Type B pancreatic cell (in vitro differentiated cells): Measurements from ENCODE around the gene TEX26. TPM values are rescaled to one million over a fixed set of nuclear protein-coding genes. Genes with fewer than 3 reads are reported as not detected.
A peak's percentile ranks its signal among the peaks of the same experiment; 100 is the strongest.

ENCODE experiments used
- DNase-seq: peaks from one replicate; pipeline ENCODE4 v3.0.0; 2021; ENCODE audit warnings: mixed read lengths; ENCODE audit not compliant: unreplicated experiment; ENCODE audit errors: extremely low spot score
- H3K27ac Mint-ChIP-seq: 2 replicates; pipeline ENCODE4 v1.8.0; 2021; ENCODE audit warnings: mild to moderate bottlenecking, mixed read lengths
- H3K27me3 Mint-ChIP-seq: 2 replicates; pipeline ENCODE4 v1.8.0; 2021; ENCODE audit warnings: mixed read lengths
- H3K36me3 Mint-ChIP-seq: 2 replicates; pipeline ENCODE4 v1.8.0; 2021; ENCODE audit warnings: mixed read lengths
- H3K4me1 Mint-ChIP-seq: one replicate; pipeline ENCODE4 v1.8.0; 2021; ENCODE audit warnings: mixed read lengths; ENCODE audit not compliant: unreplicated experiment
- H3K4me3 Mint-ChIP-seq: 2 replicates; pipeline ENCODE4 v1.8.0; 2021; ENCODE audit warnings: mild to moderate bottlenecking, mixed read lengths
- H3K9me3 Mint-ChIP-seq: 2 replicates; pipeline ENCODE4 v1.8.0; 2021; ENCODE audit warnings: mixed read lengths
- CTCF ChIP-seq: fragments of 200-600 bp; sonication (generic); conservative IDR thresholded peaks from 2 replicates; pipeline ENCODE4 v1.5.0; 2021; ENCODE audit warnings: antibody characterized with exemption, mild to moderate bottlenecking
- total RNA-seq: library from RNA; stranded (reverse); gene quantifications from 2 replicates; pipeline ENCODE4 v1.2.1, GENCODE V29; 2021; ENCODE audit warnings: low replicate concordance

TEX26 gene
- total RNA-seq, 1 donor from 2014 or later, result not detected

GRCh38 chr13:30910676-30911075 lies 21.8 kb upstream of the TEX26 start:
- Mint-ChIP-seq H3K9me3 (no peaks in the 10 kb centered on the region), H3K4me3 (no peak overlapping the region), H3K27me3 (peaks cover 47% of the 10 kb centered on the region), H3K4me1 (peaks cover 20% of the 10 kb centered on the region), H3K36me3 (peaks cover under 1% of the 10 kb centered on the region), H3K27ac (no peak overlapping the region)
- TF ChIP-seq CTCF, result no peak
- DNase-seq, result no peak

- H3K9me3 Mint-ChIP-seq, result no peaks in the 10 kb centered on the region
- no peak for DNase-seq
These were observed 16.5 kb upstream of the TEX26 start for GRCh38 chr13:30915691-30916541.

GRCh38 chr13:30916991-30917390 lies 15.5 kb upstream of the TEX26 start:
- no peak overlapping the region for H3K4me3 Mint-ChIP-seq
- H3K9me3 Mint-ChIP-seq, result no peaks in the 10 kb centered on the region
- TF ChIP-seq CTCF, result no peak
- DNase-seq, result no peak
- H3K27ac Mint-ChIP-seq, result no peak overlapping the region
- peaks cover 48% of the 10 kb centered on the region for H3K27me3 Mint-ChIP-seq
- H3K4me1 Mint-ChIP-seq, result peaks cover 28% of the 10 kb centered on the region
- H3K36me3 Mint-ChIP-seq, result no peaks in the 10 kb centered on the region

More at GRCh38 chr13:30915691-30916541, 16.5 kb upstream of the TEX26 start:
- H3K27ac Mint-ChIP-seq, result no peak overlapping the region
- peak overlapping the region; percentile 67 for H3K4me3 Mint-ChIP-seq
- no peak for TF ChIP-seq CTCF
- peaks cover 53% of the 10 kb centered on the region for H3K27me3 Mint-ChIP-seq
- no peaks in the 10 kb centered on the region for H3K36me3 Mint-ChIP-seq
- peaks cover 28% of the 10 kb centered on the region for H3K4me1 Mint-ChIP-seq

- no peak for DNase-seq
- H3K4me3 Mint-ChIP-seq, result no peak overlapping the region
- H3K36me3 Mint-ChIP-seq, result no peaks in the 10 kb centered on the region
- no peak overlapping the region for H3K27ac Mint-ChIP-seq
- TF ChIP-seq CTCF, result no peak
- peaks cover 32% of the 10 kb centered on the region for H3K4me1 Mint-ChIP-seq
- no peaks in the 10 kb centered on the region for H3K9me3 Mint-ChIP-seq
- H3K27me3 Mint-ChIP-seq, result peaks cover 45% of the 10 kb centered on the region
These were observed 13.6 kb upstream of the TEX26 start for GRCh38 chr13:30918662-30919405.

- Mint-ChIP-seq H3K4me1 (peaks cover 27% of the 10 kb centered on the region), H3K36me3 (no peaks in the 10 kb centered on the region), H3K9me3 (no peaks in the 10 kb centered on the region), H3K27me3 (peaks cover 34% of the 10 kb centered on the region), H3K27ac (no peak overlapping the region), H3K4me3 (no peak overlapping the region)
- no peak for DNase-seq
- no peak for TF ChIP-seq CTCF
These were observed 12.1 kb upstream of the TEX26 start for GRCh38 chr13:30920162-30920909.
